Cerebellar cortex (tissue), 1 donor: Measurements from ENCODE around the gene ZGRF1.
"Not testable (repeated sequence)": the region's sequence is repeated elsewhere in the genome, so short reads cannot be mapped to it uniquely, and the experiment has no call there.

Experiments
- DNase-seq: peaks from one replicate; pipeline ENCODE4 v3.0.0-alpha.2; 2015; ENCODE audit warnings: low spot score

Gene ZGRF1, protein sequence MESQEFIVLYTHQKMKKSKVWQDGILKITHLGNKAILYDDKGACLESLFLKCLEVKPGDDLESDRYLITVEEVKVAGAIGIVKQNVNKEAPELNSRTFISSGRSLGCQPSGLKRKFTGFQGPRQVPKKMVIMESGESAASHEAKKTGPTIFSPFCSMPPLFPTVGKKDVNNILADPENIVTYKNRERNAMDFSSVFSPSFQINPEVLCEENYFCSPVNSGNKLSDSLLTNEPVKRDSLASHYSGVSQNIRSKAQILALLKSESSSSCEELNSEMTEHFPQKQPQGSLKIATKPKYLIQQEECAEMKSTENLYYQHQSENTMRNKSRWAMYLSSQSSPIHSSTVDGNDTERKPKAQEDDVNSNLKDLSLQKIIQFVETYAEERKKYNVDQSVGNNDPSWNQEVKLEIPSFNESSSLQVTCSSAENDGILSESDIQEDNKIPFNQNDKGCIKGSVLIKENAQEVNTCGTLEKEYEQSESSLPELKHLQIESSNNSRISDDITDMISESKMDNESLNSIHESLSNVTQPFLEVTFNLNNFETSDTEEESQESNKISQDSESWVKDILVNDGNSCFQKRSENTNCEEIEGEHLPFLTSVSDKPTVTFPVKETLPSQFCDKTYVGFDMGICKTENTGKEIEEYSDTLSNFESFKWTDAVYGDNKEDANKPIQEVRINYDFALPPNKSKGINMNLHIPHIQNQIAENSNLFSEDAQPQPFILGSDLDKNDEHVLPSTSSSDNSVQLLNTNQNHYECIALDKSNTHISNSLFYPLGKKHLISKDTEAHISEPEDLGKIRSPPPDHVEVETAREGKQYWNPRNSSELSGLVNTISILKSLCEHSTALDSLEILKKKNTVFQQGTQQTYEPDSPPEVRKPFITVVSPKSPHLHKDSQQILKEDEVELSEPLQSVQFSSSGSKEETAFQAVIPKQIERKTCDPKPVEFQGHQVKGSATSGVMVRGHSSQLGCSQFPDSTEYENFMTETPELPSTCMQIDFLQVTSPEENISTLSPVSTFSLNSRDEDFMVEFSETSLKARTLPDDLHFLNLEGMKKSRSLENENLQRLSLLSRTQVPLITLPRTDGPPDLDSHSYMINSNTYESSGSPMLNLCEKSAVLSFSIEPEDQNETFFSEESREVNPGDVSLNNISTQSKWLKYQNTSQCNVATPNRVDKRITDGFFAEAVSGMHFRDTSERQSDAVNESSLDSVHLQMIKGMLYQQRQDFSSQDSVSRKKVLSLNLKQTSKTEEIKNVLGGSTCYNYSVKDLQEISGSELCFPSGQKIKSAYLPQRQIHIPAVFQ (N-terminal part only)

DNA sequence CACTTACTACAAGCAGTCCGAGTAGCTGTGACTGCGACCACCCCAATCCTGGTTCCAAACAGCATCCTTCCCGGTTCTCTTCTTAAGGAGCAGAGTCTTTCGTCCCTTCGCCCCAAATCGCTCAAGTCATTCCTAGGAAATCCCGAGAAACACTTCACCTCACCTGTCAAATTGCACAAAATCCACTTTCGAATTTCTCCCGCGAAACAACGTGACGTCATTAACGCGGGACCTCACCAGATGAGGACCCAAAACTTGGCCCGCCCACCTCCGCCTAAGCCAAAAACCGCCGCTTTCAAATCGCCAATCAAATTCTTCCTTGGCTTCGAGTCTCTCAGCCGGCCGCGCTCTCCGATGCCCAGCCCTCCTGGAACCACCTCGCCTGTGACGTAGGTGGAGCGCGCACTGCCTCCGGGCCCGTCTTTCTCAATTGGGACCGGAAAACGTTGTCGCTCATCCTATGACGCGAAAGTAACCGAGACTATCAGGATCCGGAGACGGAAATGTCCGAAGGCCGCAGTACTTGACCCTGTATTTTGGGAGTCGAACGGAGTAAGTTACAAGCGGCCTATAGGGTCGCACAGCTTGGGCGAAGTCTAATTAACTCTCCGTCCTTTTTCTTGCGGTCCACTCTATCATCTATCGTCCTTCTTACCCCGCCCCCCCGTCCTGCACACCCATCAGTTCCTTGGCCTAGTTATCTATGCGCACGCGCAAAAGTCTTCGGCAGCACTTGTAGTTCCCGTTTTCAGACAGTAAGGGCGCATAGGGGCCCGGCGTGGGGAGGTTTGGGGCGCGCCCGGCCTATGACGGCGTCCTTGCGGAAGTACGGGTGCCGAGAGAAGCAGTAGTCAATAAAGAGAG, at the start of gene ZGRF1, which contains the start of gene LARP7:
Gene ZGRF1 (minus strand): TSS at position 222 of the 864 bp plus-strand sequence. CDS start 3,733 bp downstream, outside the sequence.
Gene LARP7 (plus strand): TSS at position 456 of the 864 bp plus-strand sequence. CDS start 7,527 bp downstream, outside the sequence.
- peak; percentile 99 for DNase-seq

DNA sequence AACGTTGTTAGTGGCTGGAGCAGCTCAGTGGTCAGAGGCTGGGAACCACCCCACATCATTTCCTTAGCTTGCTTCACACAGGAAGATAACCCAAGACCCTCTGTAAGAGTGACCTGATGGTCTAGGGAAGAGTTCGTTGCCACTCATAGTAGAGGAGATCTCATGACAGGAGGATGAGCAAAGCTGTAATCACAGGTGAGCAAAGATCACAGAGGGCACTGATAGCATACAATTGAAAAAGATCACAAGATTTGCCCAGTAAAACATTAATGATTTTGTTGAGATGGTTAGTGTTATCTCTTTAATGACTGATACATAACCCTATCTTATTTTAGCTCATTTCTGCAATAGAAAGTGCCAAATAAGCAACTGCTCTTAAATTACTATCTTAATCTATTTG, 44.3 kb upstream of the ZGRF1 start:
- no peak for DNase-seq

DNA sequence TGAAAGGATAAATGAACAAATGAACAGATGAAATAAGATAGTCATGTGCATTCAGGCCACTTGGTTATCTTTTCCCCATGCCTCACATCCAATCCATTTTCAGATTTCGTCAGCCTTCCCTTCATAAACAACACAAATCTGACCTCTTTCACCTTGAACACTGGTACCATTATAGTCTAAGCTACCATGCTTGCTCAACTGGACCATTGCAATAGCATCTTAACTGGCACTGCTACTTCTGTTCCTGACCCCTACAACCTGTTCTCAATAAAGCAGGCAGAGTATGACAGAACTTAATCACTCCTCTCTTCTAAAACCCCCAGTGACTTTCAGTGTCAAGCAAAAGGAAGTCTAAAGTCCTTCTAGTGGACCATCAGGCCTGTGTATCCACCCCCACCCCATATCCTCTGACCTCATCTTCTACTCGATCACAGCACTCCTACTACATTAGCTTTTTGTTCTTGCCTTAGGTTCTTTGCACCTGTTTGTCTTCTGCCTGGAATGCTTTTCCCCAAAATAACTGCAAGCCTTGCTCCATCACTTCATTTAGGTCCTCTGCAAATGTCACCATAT, 40.9 kb upstream of the ZGRF1 start:
- DNase-seq = no peak

DNA sequence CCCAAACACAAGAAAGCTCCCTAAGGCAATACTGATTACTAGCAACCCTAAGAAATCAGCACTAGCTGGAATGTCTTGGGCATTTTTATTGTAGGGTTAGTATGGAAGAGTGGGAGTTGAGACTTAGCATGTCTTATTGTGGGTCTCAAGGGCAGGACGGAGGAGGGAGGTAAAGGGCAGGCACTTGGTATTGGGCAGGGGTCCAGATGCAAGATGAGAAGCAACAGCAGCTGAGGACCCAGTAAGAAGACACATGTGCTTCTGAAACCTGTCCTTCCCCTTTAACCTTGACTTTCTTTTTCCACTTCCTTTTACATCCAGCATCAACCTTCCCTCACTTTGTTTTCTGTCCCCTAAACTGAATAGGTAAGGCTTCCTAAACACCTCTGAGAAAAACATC, 37.7 kb upstream of the ZGRF1 start:
- no peak for DNase-seq

DNA sequence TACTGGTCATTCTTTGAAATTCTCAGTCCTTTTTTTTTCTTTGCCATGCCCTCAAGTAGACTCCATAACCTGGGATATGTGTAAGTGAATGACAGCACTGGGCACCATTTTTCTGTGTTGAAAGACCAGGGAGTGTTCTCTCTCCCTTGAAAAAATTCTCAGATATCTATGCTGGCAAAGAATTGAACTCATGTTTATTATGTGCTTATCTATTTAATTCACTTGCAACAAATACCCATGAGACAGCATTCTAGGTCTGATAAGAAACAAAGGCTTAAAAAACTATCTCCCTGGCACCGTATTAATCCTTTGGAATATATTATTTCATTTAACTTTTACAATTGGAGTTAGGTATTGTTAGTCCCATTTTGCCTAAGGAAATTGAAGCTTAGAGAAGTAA, 37.0 kb upstream of the ZGRF1 start:
- DNase-seq = no peak

DNA sequence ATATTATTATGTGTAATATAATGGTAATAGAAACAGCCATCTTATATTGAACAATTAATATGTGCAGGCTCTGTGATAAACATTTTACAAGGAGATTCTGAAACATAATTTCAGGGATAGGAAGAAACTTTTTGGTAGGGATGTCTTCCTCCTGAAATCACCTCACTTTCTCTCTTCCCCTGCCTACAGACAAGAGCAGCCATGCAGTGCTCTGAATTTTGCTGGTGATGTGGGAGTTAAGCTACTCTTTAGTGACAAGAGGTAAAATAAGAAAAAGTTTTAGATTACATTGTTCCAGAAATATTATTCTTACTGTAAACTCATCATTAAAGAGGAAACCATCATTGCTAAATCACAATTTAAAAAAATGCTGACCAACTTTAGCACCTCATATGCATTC, 36.4 kb upstream of the ZGRF1 start:
- no peak for DNase-seq

DNA sequence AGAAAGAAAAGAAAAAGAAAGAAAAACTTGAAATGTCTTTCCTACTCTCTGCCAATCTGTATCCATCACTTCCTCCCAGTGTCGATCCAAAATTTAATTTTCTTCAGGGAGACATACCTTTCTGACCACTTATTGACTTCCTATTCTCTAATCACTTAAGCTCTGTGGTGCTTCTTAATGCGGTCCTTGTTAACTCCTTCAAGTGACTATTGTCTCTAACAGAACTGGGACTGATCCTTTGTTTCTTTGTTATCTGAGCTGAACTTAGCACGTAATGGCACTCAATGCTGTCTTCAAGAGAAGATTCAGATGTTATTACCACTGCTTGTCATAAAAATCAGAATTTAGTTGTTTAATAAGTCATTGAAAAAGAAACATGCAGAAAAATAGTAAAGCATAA, 31.4 kb upstream of the ZGRF1 start:
- no peak for DNase-seq

DNA sequence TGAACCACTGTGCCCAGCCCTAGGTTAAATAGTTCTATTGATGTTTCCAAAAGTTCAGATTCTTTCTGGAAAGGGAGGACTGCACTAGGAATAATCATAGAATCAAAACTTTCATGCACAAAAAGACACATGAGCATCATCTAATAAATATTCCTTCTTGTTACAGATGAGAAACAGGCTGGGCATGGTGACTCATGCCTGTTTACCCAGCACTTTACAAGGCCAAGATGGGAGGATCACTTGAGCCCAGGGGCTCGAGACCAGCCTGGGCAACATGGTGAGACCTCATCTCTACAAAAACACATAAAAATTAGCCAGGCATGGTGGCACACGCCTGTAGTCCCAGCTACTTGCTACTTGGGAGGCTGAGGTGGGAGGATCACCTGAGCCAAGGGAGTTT, 27.9 kb upstream of the ZGRF1 start:
- DNase-seq = no peak

DNA sequence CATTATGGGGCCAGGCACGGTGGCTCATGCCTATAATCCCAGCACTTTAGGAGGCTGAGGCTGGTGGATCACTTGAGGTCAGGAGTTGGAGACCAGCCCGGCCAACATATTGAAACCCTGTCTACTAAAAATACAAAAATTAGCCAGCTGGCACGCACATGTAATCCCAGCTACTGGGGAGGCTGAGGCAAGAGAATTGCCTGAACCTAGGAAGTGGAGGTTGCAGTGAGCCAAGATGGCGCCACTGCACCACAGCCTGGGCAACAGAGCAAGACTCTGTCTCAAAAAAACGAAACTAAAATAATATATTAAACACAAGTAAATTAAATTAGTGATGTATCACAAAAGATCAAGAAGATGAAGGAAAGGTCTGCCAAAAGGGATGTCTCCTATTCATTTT, 19.4 kb upstream of the ZGRF1 start:
- not testable (repeated sequence) for DNase-seq

DNA sequence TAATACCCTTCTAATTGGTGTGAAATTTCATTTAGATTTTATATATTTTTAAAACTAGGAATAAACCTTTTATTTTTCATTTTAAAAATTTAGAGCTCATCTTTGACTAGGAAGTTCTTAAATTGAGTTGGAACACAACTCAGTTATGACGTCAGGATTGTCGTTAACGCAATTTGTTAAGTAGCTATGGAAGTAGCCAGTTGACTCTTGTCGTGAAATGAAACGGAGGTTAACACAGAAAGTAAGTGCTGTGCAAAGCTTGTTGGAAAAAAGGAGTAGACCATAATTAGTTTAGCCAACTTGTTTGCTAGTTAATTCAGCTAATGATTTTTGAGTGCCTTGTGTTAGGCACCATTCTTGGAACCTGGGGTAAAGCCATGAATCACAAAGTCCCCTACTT, 18.6 kb upstream of the ZGRF1 start:
- DNase-seq = no peak

DNA sequence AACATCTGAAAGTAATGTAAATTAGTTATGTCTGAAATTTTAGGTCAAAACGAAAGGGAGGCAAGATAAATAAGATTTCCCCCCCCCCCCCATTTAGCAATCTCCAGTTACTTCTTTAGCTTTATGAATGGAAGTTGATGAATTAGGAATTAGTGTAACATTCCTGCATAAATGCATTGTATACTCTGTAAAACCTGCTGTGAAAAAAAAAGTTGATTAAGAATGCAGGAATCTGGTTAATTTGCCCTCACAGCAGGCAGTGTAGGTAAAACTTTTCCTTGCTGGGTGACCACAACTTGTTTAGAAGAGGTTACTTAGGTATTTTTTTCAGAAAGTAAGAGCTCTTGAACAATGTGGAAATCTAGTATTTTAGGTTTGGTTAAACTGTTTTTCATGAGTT, 15.5 kb upstream of the ZGRF1 start:
- no peak for DNase-seq

DNA sequence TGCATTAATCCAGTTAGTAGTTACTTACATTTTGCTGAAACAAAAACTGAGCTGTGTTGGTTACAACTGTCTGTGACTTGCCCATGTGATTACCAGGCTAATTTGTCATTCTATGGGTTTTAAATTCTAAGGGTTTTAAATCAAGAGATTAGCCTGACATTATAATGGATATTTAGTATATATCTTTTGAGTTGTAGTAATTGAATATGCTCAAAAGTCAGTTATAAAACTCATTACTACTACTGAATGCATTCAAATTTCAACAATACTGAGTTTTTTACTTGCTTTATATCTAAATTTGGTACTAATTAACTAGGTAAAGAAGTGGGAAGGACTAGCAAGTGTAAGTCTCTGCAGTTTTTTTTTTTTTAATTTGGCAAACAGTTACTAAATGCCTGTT, 14.9 kb upstream of the ZGRF1 start:
- no peak for DNase-seq

DNA sequence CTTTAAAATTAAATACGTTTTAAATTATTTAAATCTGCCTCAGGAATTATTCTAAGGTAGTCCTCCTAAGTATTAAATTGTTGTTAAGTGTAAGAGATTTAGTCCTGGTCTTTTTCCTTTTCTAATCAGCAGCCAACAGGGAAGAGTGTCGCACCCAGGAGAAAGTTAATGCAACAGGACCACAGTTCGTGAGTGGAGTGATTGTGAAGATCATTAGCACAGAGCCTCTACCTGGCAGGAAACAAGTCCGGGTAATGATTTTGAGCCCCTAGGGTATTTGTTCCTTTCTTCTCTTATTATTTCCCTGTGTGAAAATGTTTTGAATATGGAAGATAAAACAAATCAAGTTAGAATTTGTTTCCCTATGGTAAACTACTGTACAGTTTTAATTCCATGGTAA, 13.6 kb upstream of the ZGRF1 start:
- no peak for DNase-seq

DNA sequence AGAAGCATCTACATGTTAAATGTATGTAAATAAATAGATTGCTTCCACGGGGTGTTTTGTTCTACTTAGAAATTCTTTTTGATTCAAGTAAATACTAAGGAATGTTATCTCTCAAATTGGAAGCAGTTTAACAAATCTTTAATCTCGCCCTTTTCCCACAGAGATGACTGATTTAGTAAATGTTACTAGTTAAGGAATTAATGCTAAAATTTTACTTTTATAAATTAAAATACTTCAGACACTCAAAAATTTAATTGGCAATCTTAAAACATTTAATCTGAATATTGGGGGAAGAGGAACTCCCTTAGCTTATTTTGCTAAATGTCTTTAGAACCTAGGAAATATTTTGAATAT, 12.3 kb upstream of the ZGRF1 start:
- DNase-seq = no peak

DNA sequence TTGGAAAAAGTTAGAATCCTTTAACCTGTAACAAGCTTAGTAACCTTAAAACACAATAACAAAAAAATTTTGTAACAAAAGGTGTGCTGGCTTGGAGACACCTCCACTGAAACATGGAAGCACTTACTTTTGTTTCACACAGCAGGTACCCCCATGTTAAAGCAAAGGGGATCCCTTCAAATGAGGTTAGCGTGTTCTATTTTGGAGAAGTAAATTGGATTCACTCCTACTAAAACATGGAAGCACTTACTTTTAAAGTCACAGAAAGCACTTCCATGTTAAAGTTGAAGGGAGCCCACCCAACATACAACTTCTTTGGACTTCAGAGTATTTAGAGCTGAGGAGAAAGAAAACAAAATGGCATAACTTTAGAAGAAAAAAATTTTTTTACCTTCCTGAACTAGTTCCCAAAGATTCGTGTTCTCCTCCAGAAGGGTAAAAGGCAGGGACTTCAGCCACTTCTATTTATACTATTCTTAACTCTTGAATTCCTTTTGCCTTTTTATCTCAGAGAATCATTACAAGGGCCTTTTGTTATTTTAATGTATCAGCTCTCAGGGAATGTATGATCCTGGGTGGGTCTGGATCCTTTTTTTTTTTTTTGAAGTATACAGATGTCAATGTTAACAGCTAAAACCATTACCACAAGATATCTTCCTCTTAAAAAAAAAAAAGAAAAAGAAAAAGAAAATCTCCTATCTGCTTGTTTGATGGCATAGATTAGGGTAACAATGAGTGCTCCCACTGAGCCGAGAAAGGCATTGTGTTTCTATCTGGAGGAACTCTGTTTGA, 11.8 kb upstream of the ZGRF1 start:
- no peak for DNase-seq

DNA sequence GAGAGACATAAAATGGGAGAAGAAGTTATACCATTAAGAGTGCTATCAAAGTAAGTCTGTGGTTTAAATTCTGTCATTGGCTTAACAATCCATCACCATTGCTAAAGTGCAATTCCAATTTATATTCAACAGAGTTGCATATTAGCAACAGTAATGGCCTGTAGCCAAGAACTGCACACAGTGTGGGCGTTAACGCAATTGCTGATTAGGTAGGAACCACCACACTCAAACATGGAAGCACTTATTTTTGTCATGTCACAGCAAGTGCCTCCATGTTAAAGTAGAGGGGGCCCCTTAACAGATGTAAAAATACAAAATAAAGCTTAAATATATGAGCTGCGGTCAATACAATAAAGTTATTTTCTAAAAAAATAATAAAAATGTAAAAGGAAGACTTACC, 11.1 kb upstream of the ZGRF1 start:
- DNase-seq = no peak

DNA sequence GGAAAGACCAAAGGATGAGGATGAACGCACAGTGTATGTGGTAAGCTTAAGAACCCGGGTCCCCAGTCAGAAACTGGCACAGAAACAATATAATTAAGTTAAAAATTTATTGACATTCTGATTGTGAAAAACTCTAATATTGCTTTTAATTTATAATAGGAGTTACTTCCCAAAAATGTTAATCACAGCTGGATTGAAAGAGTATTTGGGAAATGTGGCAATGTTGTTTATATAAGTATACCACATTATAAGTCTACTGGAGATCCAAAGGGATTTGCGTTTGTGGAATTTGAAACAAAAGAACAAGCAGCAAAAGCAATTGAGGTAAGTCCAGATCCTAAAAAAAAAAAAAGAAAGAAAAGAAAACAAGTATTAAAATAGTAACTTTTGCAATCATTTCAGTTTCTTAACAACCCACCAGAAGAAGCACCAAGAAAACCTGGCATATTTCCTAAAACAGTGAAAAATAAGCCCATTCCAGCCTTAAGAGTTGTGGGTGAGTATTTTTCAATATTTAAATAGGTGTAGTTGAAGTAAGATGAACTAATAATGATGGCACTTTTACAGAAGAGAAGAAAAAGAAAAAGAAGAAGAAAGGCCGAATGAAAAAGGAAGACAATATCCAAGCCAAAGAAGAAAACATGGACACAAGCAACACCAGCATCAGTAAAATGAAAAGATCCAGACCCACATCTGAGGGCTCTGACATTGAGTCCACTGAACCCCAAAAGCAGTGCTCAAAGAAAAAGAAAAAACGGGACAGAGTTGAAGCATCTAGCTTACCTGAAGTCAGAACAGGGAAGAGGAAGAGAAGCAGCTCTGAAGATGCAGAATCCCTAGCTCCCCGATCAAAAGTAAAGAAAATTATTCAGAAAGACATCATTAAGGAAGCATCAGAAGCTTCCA, 10.2 kb upstream of the ZGRF1 start:
- no peak for DNase-seq

DNA sequence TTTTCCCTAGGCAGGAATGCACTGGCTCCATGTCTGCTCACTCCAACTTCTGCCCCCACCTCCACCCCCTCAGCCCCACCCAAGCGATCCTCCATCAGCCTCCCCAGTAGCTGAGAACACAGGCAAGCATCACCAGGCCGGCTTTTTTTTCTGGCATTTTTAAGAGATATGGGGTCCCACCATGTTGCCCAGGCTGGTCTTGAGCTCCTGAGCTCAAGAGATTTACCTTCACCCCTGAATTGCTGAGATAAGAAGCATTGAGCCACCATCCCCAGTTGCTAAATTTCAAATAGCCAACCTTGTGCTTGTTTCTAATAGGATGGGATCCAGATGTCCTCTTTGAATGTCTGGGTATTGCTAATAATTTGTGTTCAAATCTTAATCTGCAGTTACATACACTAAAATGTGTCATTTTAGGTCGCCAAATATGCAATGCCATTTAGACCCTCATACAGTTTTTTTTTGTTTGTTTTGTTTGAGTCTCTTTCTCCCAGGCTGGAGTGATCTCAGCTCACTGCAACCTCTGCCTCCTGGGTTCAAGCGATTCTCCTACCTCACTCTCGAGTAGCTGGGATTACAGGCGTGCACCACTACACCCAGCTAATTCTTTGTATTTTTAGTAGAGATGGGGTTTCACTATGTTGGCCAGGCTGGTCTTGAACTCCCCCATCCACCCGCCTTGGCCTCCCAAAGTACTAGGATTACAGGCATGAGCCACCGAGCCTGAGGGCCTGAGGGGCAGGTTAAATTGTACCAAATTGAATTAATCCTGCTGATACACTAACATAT, 9.0 kb upstream of the ZGRF1 start:
- no peak for DNase-seq
